HepG2 (cell line): ENCODE measurements around the gene ATP1A2. TPM values are rescaled to one million over a fixed set of nuclear protein-coding genes. Genes with fewer than 3 reads are reported as not detected.

Source experiments
- ATF2 ChIP-seq: sonication (generic); formaldehyde crosslinking; IDR thresholded peaks from 2 replicates; pipeline ENCODE4 v1.4.0; 2020; ENCODE audit warnings: missing genetic modification reagents
- BCL6 ChIP-seq: IDR thresholded peaks from 2 replicates; pipeline ENCODE4 v1.6.1; 2016; ENCODE audit warnings: missing genetic modification reagents, missing compliant biosample characterization
- DMAP1 ChIP-seq: IDR thresholded peaks from 2 replicates; pipeline ENCODE4 v1.6.1; 2016
- EP300 ChIP-seq, 3 experiments: sonication (generic) in 1 of 3; formaldehyde crosslinking in 1 of 3; IDR thresholded peaks; 2 replicates each; pipeline versions ENCODE4 v1.5.1 to v1.6.1; 2011 to 2020; ENCODE audit warnings: low read depth in 2 of 3, low read length in 2 of 3, borderline replicate concordance in 1 of 3, improper control_type of control experiment in 1 of 3, mild to moderate bottlenecking in 1 of 3, missing genetic modification reagents in 1 of 3, moderate library complexity in 1 of 3
- FOXK2 ChIP-seq: fragments of 450-650 bp; IDR thresholded peaks from 2 replicates; pipeline ENCODE4 v1.6.1; 2016
- HNRNPLL ChIP-seq: fragments of 200-400 bp; formaldehyde crosslinking; IDR thresholded peaks from 2 replicates; pipeline ENCODE4 v1.6.1; 2017; ENCODE audit warnings: mild to moderate bottlenecking, low read depth, low read length; ENCODE audit not compliant: poor library complexity, severe bottlenecking
- HOXA7 ChIP-seq: sonication (generic); formaldehyde crosslinking; IDR thresholded peaks from 2 replicates; pipeline ENCODE4 v1.8.1; 2022; ENCODE audit warnings: mild to moderate bottlenecking, missing genetic modification reagents, moderate library complexity
- MATR3 ChIP-seq: sonication (generic); formaldehyde crosslinking; IDR thresholded peaks from 2 replicates; pipeline ENCODE4 v1.4.0; 2020; ENCODE audit warnings: missing genetic modification reagents
- RFX1 ChIP-seq: fragments of 450-650 bp; IDR thresholded peaks from 2 replicates; pipeline ENCODE4 v1.6.1; 2017
- RXRB ChIP-seq: IDR thresholded peaks from 2 replicates; pipeline ENCODE4 v1.6.1; 2016; ENCODE audit warnings: borderline replicate concordance, missing genetic modification reagents, missing compliant biosample characterization
- SRF ChIP-seq: IDR thresholded peaks from 2 replicates; pipeline ENCODE4 v1.6.1; 2011; ENCODE audit warnings: mild to moderate bottlenecking, low read depth, low read length, moderate library complexity
- STAG1 ChIP-seq: sonication (generic); formaldehyde crosslinking; IDR thresholded peaks from 2 replicates; pipeline ENCODE4 v1.4.0; 2020; ENCODE audit warnings: missing genetic modification reagents
- ZNF101 ChIP-seq: sonication (generic); formaldehyde crosslinking; IDR thresholded peaks from 2 replicates; pipeline ENCODE4 v1.4.0; 2020; ENCODE audit warnings: mild to moderate bottlenecking, low read depth, missing genetic modification reagents, borderline replicate concordance
- ZNF576 ChIP-seq: sonication (generic); formaldehyde crosslinking; IDR thresholded peaks from 2 replicates; pipeline ENCODE4 v1.4.0; 2020; ENCODE audit warnings: mild to moderate bottlenecking, missing genetic modification reagents
- ZNF605 ChIP-seq: sonication (generic); formaldehyde crosslinking; IDR thresholded peaks from 2 replicates; pipeline ENCODE4 v1.8.0; 2022; ENCODE audit warnings: mild to moderate bottlenecking, missing genetic modification reagents
- ZNF652 ChIP-seq: IDR thresholded peaks from 2 replicates; pipeline ENCODE4 v1.6.1; 2016; ENCODE audit warnings: low read depth, borderline replicate concordance
- ZNF775 ChIP-seq: sonication (generic); formaldehyde crosslinking; IDR thresholded peaks from 2 replicates; pipeline ENCODE4 v1.4.0; 2020; ENCODE audit warnings: missing genetic modification reagents, mild to moderate bottlenecking, moderate library complexity, borderline replicate concordance
- polyA plus RNA-seq, 8 experiments: library from polyadenylated mRNA; depleted of rRNA in 3 of 8; stranded (reverse) in 7 of 8; unstranded in 1 of 8; fragments of >200 nt; fragmentation: Illumina TruSeq in 4 of 8; extraction: Trizol in 4 of 8; gene quantifications; 2 replicates each; pipeline versions ENCODE4 v1.2.1 to v1.2.3, GENCODE V29; 2011 to 2016; ENCODE audit warnings: low read depth in 4 of 8, missing spikeins in 1 of 8, mixed read lengths in 1 of 8; ENCODE audit not compliant: insufficient read depth in 1 of 8
- total RNA-seq, 5 experiments: library from RNA; depleted of rRNA; stranded (reverse); fragments of >200 nt; fragmentation: Illumina TruSeq; extraction: Trizol; gene quantifications; 2 replicates each; pipeline ENCODE4 v1.2.3, GENCODE V29; 2016; ENCODE audit warnings: low read depth in 1 of 5
- TF ChIP-seq, protein P1 (sequence below): sonication (generic); formaldehyde crosslinking; IDR thresholded peaks from 2 replicates; pipeline ENCODE4 v1.4.0; 2020; ENCODE audit warnings: mild to moderate bottlenecking, missing genetic modification reagents, borderline replicate concordance
- TF ChIP-seq, protein P2 (sequence below): sonication (generic); formaldehyde crosslinking; IDR thresholded peaks from 2 replicates; pipeline ENCODE4 v1.5.0; 2020; ENCODE audit warnings: mild to moderate bottlenecking, missing genetic modification reagents, borderline replicate concordance

Gene ATP1A2
- total and polyA plus RNA-seq, 2 of the 13 experiments (the other 11 are each of a cell fraction or from before 2014, with no cell fraction given), result 0.16 TPM; not detected in 1

GRCh38 chr1:160148121-160148520 is 32.6 kb downstream of the ATP1A2 start (continued):
- TF ChIP-seq ZNF576 (CRISPR knock-in tag), result no peak
- no peak for TF ChIP-seq ZNF605 (CRISPR knock-in tag)
- no peak for TF ChIP-seq RFX1
- TF ChIP-seq ATF2, result no peak
- TF ChIP-seq STAG1 (CRISPR knock-in tag), result no peak
- no peak for TF ChIP-seq FOXK2
- TF ChIP-seq ZNF101 (CRISPR knock-in tag), result no peak
- TF ChIP-seq HNRNPLL, result no peak
- TF ChIP-seq SRF, result no peak
- TF ChIP-seq HOXA7, result no peak
- peak; percentile 53; the same call in 1 of the 2 replicates for TF ChIP-seq ZNF652 (CRISPR knock-in tag)
- TF ChIP-seq EP300 (IDR thresholded peaks at IDR 0.05; ENCODE audit: low read depth in 2 of 2, low read length in 2 of 2), result peak in 1 of 2 experiments; percentile 86; a peak in 2 of 4 replicates
- no peak for TF ChIP-seq EP300 (CRISPR knock-in tag; IDR thresholded peaks at IDR 0.05; ENCODE audit: borderline replicate concordance)
- peak; percentile 51 for TF ChIP-seq BCL6 (CRISPR knock-in tag)
- no peak for TF ChIP-seq ZNF775
- TF ChIP-seq RXRB (CRISPR knock-in tag), result peak; percentile 23; the same call in 1 of the 2 replicates
- TF ChIP-seq, protein P1, sequence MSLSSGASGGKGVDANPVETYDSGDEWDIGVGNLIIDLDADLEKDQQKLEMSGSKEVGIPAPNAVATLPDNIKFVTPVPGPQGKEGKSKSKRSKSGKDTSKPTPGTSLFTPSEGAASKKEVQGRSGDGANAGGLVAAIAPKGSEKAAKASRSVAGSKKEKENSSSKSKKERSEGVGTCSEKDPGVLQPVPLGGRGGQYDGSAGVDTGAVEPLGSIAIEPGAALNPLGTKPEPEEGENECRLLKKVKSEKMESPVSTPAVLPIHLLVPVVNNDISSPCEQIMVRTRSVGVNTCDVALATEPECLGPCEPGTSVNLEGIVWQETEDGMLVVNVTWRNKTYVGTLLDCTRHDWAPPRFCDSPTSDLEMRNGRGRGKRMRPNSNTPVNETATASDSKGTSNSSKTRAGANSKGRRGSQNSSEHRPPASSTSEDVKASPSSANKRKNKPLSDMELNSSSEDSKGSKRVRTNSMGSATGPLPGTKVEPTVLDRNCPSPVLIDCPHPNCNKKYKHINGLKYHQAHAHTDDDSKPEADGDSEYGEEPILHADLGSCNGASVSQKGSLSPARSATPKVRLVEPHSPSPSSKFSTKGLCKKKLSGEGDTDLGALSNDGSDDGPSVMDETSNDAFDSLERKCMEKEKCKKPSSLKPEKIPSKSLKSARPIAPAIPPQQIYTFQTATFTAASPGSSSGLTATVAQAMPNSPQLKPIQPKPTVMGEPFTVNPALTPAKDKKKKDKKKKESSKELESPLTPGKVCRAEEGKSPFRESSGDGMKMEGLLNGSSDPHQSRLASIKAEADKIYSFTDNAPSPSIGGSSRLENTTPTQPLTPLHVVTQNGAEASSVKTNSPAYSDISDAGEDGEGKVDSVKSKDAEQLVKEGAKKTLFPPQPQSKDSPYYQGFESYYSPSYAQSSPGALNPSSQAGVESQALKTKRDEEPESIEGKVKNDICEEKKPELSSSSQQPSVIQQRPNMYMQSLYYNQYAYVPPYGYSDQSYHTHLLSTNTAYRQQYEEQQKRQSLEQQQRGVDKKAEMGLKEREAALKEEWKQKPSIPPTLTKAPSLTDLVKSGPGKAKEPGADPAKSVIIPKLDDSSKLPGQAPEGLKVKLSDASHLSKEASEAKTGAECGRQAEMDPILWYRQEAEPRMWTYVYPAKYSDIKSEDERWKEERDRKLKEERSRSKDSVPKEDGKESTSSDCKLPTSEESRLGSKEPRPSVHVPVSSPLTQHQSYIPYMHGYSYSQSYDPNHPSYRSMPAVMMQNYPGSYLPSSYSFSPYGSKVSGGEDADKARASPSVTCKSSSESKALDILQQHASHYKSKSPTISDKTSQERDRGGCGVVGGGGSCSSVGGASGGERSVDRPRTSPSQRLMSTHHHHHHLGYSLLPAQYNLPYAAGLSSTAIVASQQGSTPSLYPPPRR (CRISPR knock-in tag), result peak; percentile 54; the same call in 1 of the 2 replicates
- TF ChIP-seq MATR3 (CRISPR knock-in tag), result no peak
- no peak for TF ChIP-seq DMAP1 (CRISPR knock-in tag)
- TF ChIP-seq, protein P2, sequence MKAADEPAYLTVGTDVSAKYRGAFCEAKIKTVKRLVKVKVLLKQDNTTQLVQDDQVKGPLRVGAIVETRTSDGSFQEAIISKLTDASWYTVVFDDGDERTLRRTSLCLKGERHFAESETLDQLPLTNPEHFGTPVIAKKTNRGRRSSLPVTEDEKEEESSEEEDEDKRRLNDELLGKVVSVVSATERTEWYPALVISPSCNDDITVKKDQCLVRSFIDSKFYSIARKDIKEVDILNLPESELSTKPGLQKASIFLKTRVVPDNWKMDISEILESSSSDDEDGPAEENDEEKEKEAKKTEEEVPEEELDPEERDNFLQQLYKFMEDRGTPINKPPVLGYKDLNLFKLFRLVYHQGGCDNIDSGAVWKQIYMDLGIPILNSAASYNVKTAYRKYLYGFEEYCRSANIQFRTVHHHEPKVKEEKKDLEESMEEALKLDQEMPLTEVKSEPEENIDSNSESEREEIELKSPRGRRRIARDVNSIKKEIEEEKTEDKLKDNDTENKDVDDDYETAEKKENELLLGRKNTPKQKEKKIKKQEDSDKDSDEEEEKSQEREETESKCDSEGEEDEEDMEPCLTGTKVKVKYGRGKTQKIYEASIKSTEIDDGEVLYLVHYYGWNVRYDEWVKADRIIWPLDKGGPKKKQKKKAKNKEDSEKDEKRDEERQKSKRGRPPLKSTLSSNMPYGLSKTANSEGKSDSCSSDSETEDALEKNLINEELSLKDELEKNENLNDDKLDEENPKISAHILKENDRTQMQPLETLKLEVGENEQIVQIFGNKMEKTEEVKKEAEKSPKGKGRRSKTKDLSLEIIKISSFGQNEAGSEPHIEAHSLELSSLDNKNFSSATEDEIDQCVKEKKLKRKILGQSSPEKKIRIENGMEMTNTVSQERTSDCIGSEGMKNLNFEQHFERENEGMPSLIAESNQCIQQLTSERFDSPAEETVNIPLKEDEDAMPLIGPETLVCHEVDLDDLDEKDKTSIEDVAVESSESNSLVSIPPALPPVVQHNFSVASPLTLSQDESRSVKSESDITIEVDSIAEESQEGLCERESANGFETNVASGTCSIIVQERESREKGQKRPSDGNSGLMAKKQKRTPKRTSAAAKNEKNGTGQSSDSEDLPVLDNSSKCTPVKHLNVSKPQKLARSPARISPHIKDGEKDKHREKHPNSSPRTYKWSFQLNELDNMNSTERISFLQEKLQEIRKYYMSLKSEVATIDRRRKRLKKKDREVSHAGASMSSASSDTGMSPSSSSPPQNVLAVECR (CRISPR knock-in tag), result no peak
